H1 (cell line): ENCODE data around the gene MRPL27.

Experiments
- EGR1 ChIP-seq: IDR thresholded peaks from 2 replicates; pipeline ENCODE4 v1.6.1; 2011; ENCODE audit warnings: low read depth, low read length, borderline replicate concordance
- GABPA ChIP-seq: IDR thresholded peaks from 2 replicates; pipeline ENCODE4 v1.6.1; 2011; ENCODE audit warnings: mild to moderate bottlenecking, low read length, moderate library complexity, borderline replicate concordance; ENCODE audit not compliant: insufficient read depth
- HDAC2 ChIP-seq, 2 experiments: fragments of 300-600 bp in 1 of 2; sonication (generic) in 1 of 2; IDR thresholded peaks; 2 replicates each; pipeline ENCODE4 v1.6.1; 2011 to 2012; ENCODE audit warnings: low read depth in 2 of 2, low read length in 2 of 2, mild to moderate bottlenecking in 2 of 2, moderate library complexity in 2 of 2, borderline replicate concordance in 1 of 2, inconsistent platforms in 1 of 2
- POLR2AphosphoS5 ChIP-seq: IDR thresholded peaks from 2 replicates; pipeline ENCODE4 v1.6.1; 2011; ENCODE audit warnings: low read depth, low read length
- RXRA ChIP-seq: IDR thresholded peaks from 2 replicates; pipeline ENCODE4 v1.6.1; 2011; ENCODE audit warnings: low read depth, mild to moderate bottlenecking, low read length, moderate library complexity; ENCODE audit not compliant: insufficient read depth

DNA sequence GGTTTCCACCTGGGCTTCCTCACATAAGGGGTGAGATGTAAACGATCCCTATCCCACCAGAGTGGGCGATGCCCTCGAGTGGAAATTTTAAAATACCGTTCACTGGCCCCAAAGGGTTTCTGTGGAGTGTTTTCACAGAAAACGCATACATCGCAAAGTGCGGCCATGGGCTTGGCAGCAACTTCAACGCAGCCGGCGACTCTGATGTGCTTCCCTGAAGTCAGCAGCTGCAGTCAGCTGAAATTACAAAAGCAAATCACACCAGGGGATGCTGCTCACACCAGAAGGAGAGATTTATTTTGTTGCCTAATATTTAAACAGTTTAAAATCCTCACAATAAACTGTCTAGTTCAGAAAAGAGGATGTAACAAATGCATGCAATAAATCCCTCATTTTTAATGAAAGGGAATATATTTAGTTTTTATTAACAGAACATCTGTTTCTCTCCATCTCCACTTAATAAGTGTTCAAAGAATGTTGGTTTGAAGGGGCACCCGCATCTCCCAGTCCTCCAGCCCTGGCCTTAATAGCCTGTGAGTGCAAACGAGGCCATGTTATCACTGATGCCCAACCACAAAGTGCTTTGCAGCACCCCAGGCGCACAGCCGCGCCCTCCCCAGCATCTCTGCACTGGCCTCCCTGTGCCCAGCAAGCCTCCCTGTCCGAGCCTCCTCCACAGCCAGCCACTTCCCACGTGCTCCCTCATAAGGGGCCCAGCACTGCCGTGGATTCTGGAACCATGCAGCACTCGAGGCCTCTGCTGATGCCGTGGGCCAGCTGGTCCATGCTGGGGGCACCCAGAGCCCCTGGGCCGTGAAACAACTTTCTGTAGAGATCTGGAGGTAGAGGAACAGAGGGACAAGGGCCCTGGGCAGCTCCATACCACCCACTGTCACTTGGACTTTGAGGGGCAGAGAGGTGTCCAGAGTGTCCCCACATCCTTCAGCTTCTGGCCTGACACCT lies 44.3 kb downstream of the MRPL27 start:
- TF ChIP-seq POLR2AphosphoS5 (no peak), EGR1 (no peak), HDAC2 (IDR thresholded peaks at IDR 0.05; ENCODE audit: borderline replicate concordance in 1 of 2, low read depth in 2 of 2, low read length in 2 of 2) (no peak), GABPA (no peak), RXRA (no peak)
